Measurements from ENCODE around the gene TGFBR3.

DNA sequence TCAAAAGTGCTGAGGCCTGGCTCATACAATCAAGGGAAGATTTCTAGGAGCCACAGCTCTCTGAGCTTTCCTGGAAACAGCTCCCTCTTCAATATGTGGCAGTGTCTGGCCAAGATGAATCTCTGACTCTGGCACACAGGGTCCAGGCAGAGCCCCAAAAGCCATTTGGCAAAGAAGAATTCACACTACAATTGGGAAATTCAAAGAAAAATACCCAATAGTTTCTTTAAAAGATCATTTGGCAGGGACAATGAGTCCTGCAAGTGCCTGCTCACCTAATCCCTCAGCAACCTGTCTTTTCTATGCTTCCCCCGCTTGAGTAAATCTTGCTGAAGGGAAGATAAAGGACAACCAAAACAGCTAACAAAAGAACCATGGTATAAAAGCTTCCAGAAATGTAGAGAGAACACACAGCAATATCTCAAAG, 124.6 kb downstream of the TGFBR3 start:
- TF ChIP-seq, protein P1, sequence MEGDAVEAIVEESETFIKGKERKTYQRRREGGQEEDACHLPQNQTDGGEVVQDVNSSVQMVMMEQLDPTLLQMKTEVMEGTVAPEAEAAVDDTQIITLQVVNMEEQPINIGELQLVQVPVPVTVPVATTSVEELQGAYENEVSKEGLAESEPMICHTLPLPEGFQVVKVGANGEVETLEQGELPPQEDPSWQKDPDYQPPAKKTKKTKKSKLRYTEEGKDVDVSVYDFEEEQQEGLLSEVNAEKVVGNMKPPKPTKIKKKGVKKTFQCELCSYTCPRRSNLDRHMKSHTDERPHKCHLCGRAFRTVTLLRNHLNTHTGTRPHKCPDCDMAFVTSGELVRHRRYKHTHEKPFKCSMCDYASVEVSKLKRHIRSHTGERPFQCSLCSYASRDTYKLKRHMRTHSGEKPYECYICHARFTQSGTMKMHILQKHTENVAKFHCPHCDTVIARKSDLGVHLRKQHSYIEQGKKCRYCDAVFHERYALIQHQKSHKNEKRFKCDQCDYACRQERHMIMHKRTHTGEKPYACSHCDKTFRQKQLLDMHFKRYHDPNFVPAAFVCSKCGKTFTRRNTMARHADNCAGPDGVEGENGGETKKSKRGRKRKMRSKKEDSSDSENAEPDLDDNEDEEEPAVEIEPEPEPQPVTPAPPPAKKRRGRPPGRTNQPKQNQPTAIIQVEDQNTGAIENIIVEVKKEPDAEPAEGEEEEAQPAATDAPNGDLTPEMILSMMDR (IDR thresholded peaks at IDR 0.05; ENCODE audit: insufficient read depth, low read length, poor library complexity, severe bottlenecking), result no peak
- TF ChIP-seq EZH2phosphoT487 (conservative IDR thresholded peaks at IDR 0.05; ENCODE audit: low read length), result no peak
